NCI-H2227 (cell line): ENCODE results near the gene UCP3.
"Not testable (repeated sequence)": the region's sequence is repeated elsewhere in the genome, so short reads cannot be mapped to it uniquely, and the experiment has no call there.

Source experiments
- DNase-seq: peaks from one replicate; lab custom pipeline; 2025; ENCODE audit not compliant: unreplicated experiment; lab: John Stamatoyannopoulos, UW

Gene UCP3

GRCh38 chr11:74000307-74001133 lies 8.4 kb downstream of the UCP3 start:
- DNase-seq, result no peak

GRCh38 chr11:73999581-74000306 lies 9.1 kb downstream of the UCP3 start:
- DNase-seq, result no peak

- no peak for DNase-seq
Observed at GRCh38 chr11:73998846-73999575, 9.9 kb downstream of the UCP3 start.

GRCh38 chr11:73997120-73997770 lies 11.6 kb downstream of the UCP3 start:
- DNase-seq, result no peak

GRCh38 chr11:73996161-73996747 lies 12.6 kb downstream of the UCP3 start:
- no peak for DNase-seq

GRCh38 chr11:73995731-73996130 lies 13.2 kb downstream of the UCP3 start:
- DNase-seq, result no peak

- DNase-seq, result no peak
Observed at GRCh38 chr11:73995247-73995646, 13.6 kb downstream of the UCP3 start.

GRCh38 chr11:73991471-73992006 lies 17.3 kb downstream of the UCP3 start:
- no peak for DNase-seq

GRCh38 chr11:73990730-73991129 lies 18.2 kb downstream of the UCP3 start:
- no peak for DNase-seq

- DNase-seq, result no peak
Observed at GRCh38 chr11:73989156-73989555, 19.7 kb downstream of the UCP3 start.

GRCh38 chr11:73988227-73988626 lies 20.7 kb downstream of the UCP3 start:
- DNase-seq, result no peak

GRCh38 chr11:73985661-73986060 lies 23.2 kb downstream of the UCP3 start:
- DNase-seq, result not testable (repeated sequence)

GRCh38 chr11:73983741-73984538 lies 24.9 kb downstream of the UCP3 start:
- DNase-seq, result peak; percentile 11

GRCh38 chr11:73982990-73983740 lies 25.7 kb downstream of the UCP3 start:
- DNase-seq, result peak; percentile 98

- DNase-seq, result peak; percentile 93
Observed at GRCh38 chr11:73982595-73982989, 26.3 kb downstream of the UCP3 start, which contains the start of gene UCP2. TSS of gene UCP2 (minus strand) at chr11:73982843. CDS start at chr11:73978378, 4,465 bp downstream.

GRCh38 chr11:73981051-73981805 lies 27.7 kb downstream of the UCP3 start:
- DNase-seq, result no peak

GRCh38 chr11:73980001-73980961 lies 28.6 kb downstream of the UCP3 start:
- no peak for DNase-seq
